SK-N-DZ (cell line): ENCODE measurements around the gene TIMP2.

ENCODE experiments used
- DNase-seq: peaks from one replicate; pipeline ENCODE4 v3.0.0-alpha.2; 2015; ENCODE audit warnings: low spot score

The TIMP2 gene

GRCh38 chr17:78817123-78817522 is 108.1 kb downstream of the TIMP2 start:
- DNase-seq, result no peak

GRCh38 chr17:78815696-78816095 is 109.5 kb downstream of the TIMP2 start:
- DNase-seq, result no peak

DNA sequence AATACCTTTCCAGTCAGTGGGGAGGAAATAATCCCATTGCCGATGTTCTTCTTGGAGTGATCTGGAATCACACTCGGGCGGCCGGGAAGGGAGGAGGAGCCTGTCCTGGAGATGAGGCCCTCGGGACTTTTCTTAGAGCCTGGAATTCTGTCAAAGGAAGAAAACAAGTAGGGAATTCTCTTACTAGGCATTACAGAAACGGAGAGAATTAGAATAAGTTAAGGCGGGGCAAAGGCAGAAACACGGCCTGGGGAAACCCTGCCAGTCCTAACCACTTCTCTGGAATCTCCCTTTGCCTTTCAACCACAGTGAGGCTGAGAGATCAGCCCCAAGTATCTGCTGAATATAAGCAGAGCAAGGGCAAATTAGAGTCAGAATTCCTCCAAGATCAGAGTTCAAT is 112.3 kb downstream of the TIMP2 start:
- DNase-seq, result no peak

- no peak for DNase-seq
These were observed 117.0 kb downstream of the TIMP2 start for GRCh38 chr17:78808163-78808562.

DNA sequence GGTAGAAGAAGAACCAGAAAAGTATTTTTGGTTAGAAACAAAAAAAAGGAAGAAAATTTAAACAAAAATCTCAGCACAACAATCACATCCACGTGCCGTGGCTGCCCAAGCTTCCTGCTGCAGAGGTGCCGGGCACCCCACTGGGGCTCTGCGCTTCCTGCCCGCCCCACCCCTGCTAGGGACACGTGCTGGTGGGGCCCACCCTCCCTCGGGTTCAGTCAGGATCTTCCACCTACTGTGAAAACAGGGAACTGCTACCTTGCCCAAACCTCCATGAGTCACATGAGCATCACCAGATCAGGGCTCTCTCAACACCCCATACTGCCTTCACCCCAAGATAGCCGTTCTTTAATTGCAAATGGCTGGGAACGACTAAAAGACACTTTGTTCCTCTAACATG is 118.7 kb downstream of the TIMP2 start:
- DNase-seq, result no peak

GRCh38 chr17:78805301-78805700 is 119.9 kb downstream of the TIMP2 start:
- no peak for DNase-seq

DNA sequence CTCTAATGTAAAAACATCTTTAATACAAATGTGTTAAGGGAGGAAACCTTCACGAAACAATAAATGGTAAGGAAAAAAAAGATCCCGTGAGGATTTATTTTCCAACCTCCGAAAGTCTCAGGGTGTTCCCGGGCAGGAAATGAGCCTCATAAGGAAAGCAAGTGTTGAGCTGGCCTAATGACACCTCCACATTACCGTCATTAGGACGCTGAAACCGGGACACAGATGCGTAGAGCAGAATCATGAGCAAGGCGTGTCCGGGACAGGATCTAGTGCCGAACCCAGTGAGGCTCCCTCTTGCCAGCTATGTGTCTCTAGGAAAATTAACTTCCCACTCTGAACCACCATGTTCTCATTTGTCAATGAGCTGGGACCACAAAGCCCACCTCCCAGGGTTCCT is 120.4 kb downstream of the TIMP2 start:
- no peak for DNase-seq

DNA sequence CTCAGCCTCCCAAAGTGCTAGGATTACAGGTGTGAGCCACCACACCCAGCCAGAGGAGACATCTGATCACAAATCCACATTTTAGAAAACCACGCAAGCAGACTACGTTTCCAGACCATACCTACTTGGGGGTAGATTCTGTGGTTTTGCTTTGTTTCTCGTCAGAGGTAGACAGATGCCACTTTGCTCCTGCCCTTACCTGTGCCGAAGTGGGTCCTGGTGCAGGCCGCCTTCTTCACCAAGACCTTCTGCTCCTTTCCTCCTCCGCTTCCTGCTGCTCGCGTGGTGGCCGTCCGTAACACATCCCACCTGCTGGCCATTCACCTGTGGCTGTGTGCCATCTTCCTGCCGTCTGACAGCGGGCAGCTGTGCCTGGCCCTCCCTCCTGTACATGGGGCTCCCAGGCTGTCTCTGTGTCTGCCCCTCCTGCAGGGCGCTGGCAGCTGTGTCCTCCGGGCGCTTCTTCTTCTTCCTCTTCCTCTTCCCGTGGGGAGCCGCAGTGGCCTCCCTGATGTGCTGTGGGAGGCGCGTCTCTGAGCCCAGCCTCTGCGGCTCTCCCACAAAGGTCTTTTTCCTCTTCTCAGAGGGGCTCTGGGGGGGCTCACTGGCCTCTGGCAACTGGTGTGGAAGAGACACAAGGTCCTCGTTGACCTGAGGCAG is 121.9 kb downstream of the TIMP2 start:
- DNase-seq, result no peak
